GM12892 (cell line): ENCODE measurements around the gene TBL1XR1.

Experiments used
- POLR2A ChIP-seq: IDR thresholded peaks from 2 replicates; pipeline ENCODE4 v1.6.1; 2011; ENCODE audit warnings: low read depth, low read length, control low read depth
- POLR2AphosphoS5 ChIP-seq: IDR thresholded peaks from 2 replicates; pipeline ENCODE4 v1.6.1; 2011; ENCODE audit warnings: low read depth, low read length, control low read depth

- TF ChIP-seq POLR2A = no peak
- TF ChIP-seq POLR2AphosphoS5 = no peak
Measured at GRCh38 chr3:177089901-177090300, 107.4 kb downstream of the TBL1XR1 start.
